Psoas muscle (tissue), 8 donors: ENCODE results near the gene CPLANE1. TPM values are rescaled to one million over a fixed set of nuclear protein-coding genes. Genes with fewer than 3 reads are reported as not detected.
"Not testable (repeated sequence)": the region's sequence is repeated elsewhere in the genome, so short reads cannot be mapped to it uniquely, and the experiment has no call there.

Source experiments
- ATAC-seq, 4 donors: fragments of 200-7000 bp; cut with Tn5 transposase; one replicate each; pipeline ENCODE4 v1.9.1; 2020; ENCODE audit warnings: moderate library complexity in 3 of 4, mild to moderate bottlenecking in 2 of 4
- DNase-seq, 2 donors: peaks; one replicate each; pipeline ENCODE4 v3.0.0-alpha.2; 2020
- H3K27ac ChIP-seq: fragments of 200-600 bp; one replicate; pipeline ENCODE4 v1.8.0; 2022
- H3K27me3 ChIP-seq, 3 donors: fragments of 200-600 bp in 1 of 3; one replicate each; pipeline versions ENCODE4 v1.6.1 to v1.8.0; 2013 to 2022; ENCODE audit warnings: low read length in 2 of 3, mild to moderate bottlenecking in 2 of 3, moderate library complexity in 1 of 3; ENCODE audit not compliant: insufficient read depth in 3 of 3
- H3K36me3 ChIP-seq, 2 donors: fragments of 200-600 bp in 1 of 2; one replicate each; pipeline versions ENCODE4 v1.6.1 to v1.8.0; 2013 to 2022; ENCODE audit warnings: low read depth in 1 of 2, mild to moderate bottlenecking in 1 of 2, moderate library complexity in 1 of 2; ENCODE audit not compliant: insufficient read depth in 1 of 2
- H3K4me1 ChIP-seq: fragments of 200-600 bp; one replicate; pipeline ENCODE4 v1.8.0; 2022
- H3K4me3 ChIP-seq: fragments of 200-600 bp; one replicate; pipeline ENCODE4 v1.8.0; 2022; ENCODE audit warnings: mild to moderate bottlenecking
- H3K9me3 ChIP-seq: fragments of 200-600 bp; one replicate; pipeline ENCODE4 v1.8.0; 2022
- CTCF ChIP-seq: fragments of 200-600 bp; IDR thresholded peaks from one replicate; pipeline ENCODE4 v1.8.0; 2022; ENCODE audit warnings: antibody characterized with exemption
- WGBS, 3 donors: extraction: QIAGEN DNeasy Blood & Tissue Kit; methylation state at CpG; one replicate each; pipeline versions ENCODE4 v1.1.6 to v1.1.7; 2013; 5-methylcytosine and 5-hydroxymethylcytosine counted together
- intact Hi-C, 2 donors: fragments of 100-400 bp; cut with DNase I; formaldehyde crosslinking; loops; one replicate each; pipeline versions ENCODE4 v1.11.0 to v1.14.2; 2022
- polyA plus RNA-seq, 3 donors: library from polyadenylated mRNA; stranded (reverse); fragments of 200-250 nt; gene quantifications; one replicate each; pipeline ENCODE4 v1.2.3, GENCODE V29; 2013
- total RNA-seq, 4 donors: library from RNA; stranded (reverse); fragmentation: NEBNext Ultra II Directional in 2 of 4; extraction: Animal tissue kit (Norgen Biotek cat#: 25700) in 2 of 4; gene quantifications; one replicate each; pipeline versions ENCODE4 v1.2.1 to v1.2.4, GENCODE V29; 2021 to 2023
- donor health status: healthy with polysubstance abuse.
- donor health status: DM: no; HTN: no; CAD: no; lungs with moderate emphysema.
- donor health status: Bipolar disorder and iron deficiency.
- donor health status: healthy.
- donor health status: DM: yes; HTN: yes; CAD: no.
- donor health status: DM: no; HTN: no; CAD: no.
- donor health status: DM: no; HTN: no; CAD: no.
- donor health status: DM: yes; HTN: yes; CAD: no.

CPLANE1 gene
- total and polyA plus RNA-seq, 7 donors: 1.4 to 12.1 (median 6.0) TPM

GRCh38 chr5:37103302-37103701, 145.9 kb downstream of the CPLANE1 start:
- ATAC-seq (no peak), DNase-seq (no peak)
- Histone ChIP-seq H3K4me3 (no peak overlapping the region), H3K36me3 (peaks cover 3 to 51% of the 10 kb centered on the region in 2 donors), H3K27ac (no peak overlapping the region), H3K9me3 (peaks cover 11% of the 10 kb centered on the region), H3K4me1 (no peaks in the 10 kb centered on the region), H3K27me3 (no peaks in the 10 kb centered on the region)
- WGBS, 3 donors: 95 to 99% (median 98%) methylated on average over 2 of the region's 2 CpGs
- TF ChIP-seq CTCF: no peak
- intact Hi-C loops: no loop called here

- H3K27me3 ChIP-seq, ATAC-seq, intact Hi-C loops, DNase-seq, H3K27ac ChIP-seq, H3K4me3 ChIP-seq, H3K4me1 ChIP-seq: not testable (repeated sequence)
- Histone ChIP-seq H3K9me3 (peaks cover 32% of the 10 kb centered on the region), H3K36me3 (peaks cover 0 to 13% of the 10 kb centered on the region in 2 donors)
- WGBS, 3 donors: 95 to 98% (median 96%) methylated on average over 5 of the region's 5 CpGs
Observed at GRCh38 chr5:37099267-37099666, 149.9 kb downstream of the CPLANE1 start.

- H3K4me1 ChIP-seq, H3K27me3 ChIP-seq, H3K27ac ChIP-seq, ATAC-seq, H3K4me3 ChIP-seq, intact Hi-C loops, DNase-seq, H3K36me3 ChIP-seq: not testable (repeated sequence)
- H3K9me3 ChIP-seq: peaks cover 20% of the 10 kb centered on the region
- WGBS, 3 donors: 69 to 75% (median 74%) methylated on average over 3 to 4 of the region's 4 CpGs
Observed at GRCh38 chr5:37093795-37094194, 155.4 kb downstream of the CPLANE1 start.

- Histone ChIP-seq H3K36me3 (no peaks in the 10 kb centered on the region), H3K9me3 (peaks cover 5% of the 10 kb centered on the region), H3K4me3 (no peak overlapping the region), H3K4me1 (no peaks in the 10 kb centered on the region), H3K27ac (no peak overlapping the region), H3K27me3 (no peaks in the 10 kb centered on the region)
- no peak for TF ChIP-seq CTCF
- no peak for ATAC-seq
- 85 to 94% (median 88%) methylated on average over 2 of the region's 2 CpGs for WGBS, 3 donors
- intact Hi-C loops: no loop called here
- DNase-seq: no peak
Observed at GRCh38 chr5:37090781-37091180, 158.4 kb downstream of the CPLANE1 start.

GRCh38 chr5:37090123-37090726, 159.0 kb downstream of the CPLANE1 start:
- TF ChIP-seq CTCF: no peak
- H3K36me3 ChIP-seq: no peaks in the 10 kb centered on the region
- DNase-seq (no peak), ATAC-seq (no peak)
- H3K9me3 ChIP-seq: no peaks in the 10 kb centered on the region
- WGBS, 3 donors: 64 to 71% (median 67%) methylated on average over 7 of the region's 7 CpGs
- H3K4me3 ChIP-seq: no peak overlapping the region
- intact Hi-C loops: no loop called here
- H3K4me1 ChIP-seq: no peaks in the 10 kb centered on the region
- H3K27ac ChIP-seq: no peak overlapping the region
- H3K27me3 ChIP-seq: no peaks in the 10 kb centered on the region

GRCh38 chr5:37088009-37088408, 161.2 kb downstream of the CPLANE1 start:
- WGBS, 3 donors: 91 to 93% (median 93%) methylated on average over 6 of the region's 6 CpGs
- no peak for TF ChIP-seq CTCF
- intact Hi-C loops: no loop called here

More at GRCh38 chr5:37088009-37088408, 161.2 kb downstream of the CPLANE1 start:
- Histone ChIP-seq H3K36me3 (no peaks in the 10 kb centered on the region), H3K4me3 (no peak overlapping the region), H3K27me3 (no peaks in the 10 kb centered on the region), H3K9me3 (no peaks in the 10 kb centered on the region), H3K4me1 (no peaks in the 10 kb centered on the region), H3K27ac (no peak overlapping the region)
- DNase-seq (no peak), ATAC-seq (no peak)
